HepG2 (cell line): ENCODE measurements around the gene KCNH1. TPM values are rescaled to one million over a fixed set of nuclear protein-coding genes. Genes with fewer than 3 reads are reported as not detected.

ENCODE experiments used
- ATAC-seq: fragments of 200-7000 bp; cut with Tn5 transposase; 3 replicates; pipeline ENCODE4 v1.9.1; 2020; ENCODE audit warnings: mild to moderate bottlenecking, moderate library complexity
- BruUV-seq: library from RNA; stranded (reverse); fragments of 400-500 nt; replicated peaks from 2 replicates; lab custom pipeline; 2021; lab: Mats Ljungman, UMichigan
- CTCF ChIA-PET: fragments of 300-600 bp; formaldehyde crosslinking; extraction: SDS; loops from one replicate; lab custom pipeline; 2021; ENCODE audit warnings: low total read pairs, inconsistent platforms, low intra/inter-chr PET ratio; lab: Yijun Ruan, JAX
- POLR2A ChIA-PET: fragments of 350-600 bp; sonication (Branson Sonifier 250); formaldehyde crosslinking; loops from one replicate; lab custom pipeline; 2020; ENCODE audit warnings: antibody characterized with exemption, inconsistent platforms; lab: Yijun Ruan, JAX
- DNase-seq: peaks from one replicate; pipeline ENCODE4 v3.0.0-alpha.2; 2015; ENCODE audit warnings: low spot score
- FAIRE-seq: peaks from 3 replicates; lab custom pipeline; 2011; peaks lifted over from hg19 to GRCh38; lab: Jason Lieb, UNC
- H2AFZ ChIP-seq: one replicate; pipeline ENCODE4 v1.6.1; 2011; ENCODE audit warnings: low read length, inconsistent platforms
- H3K27ac ChIP-seq: fragments of 300-600 bp; 3 replicates; pipeline ENCODE4 v1.8.0; 2011; ENCODE audit warnings: mixed run types, mild to moderate bottlenecking, mixed read lengths, low read length, inconsistent platforms; ENCODE audit not compliant: insufficient read depth; ENCODE audit errors: extremely low read length
- H3K27me3 ChIP-seq, 2 experiments: fragments of 200-600 bp in 1 of 2; 2 replicates in 1 of 2; 3 replicates in 1 of 2; pipeline versions ENCODE4 v1.6.0 to v1.8.0; 2011; ENCODE audit warnings: low read length in 2 of 2, mild to moderate bottlenecking in 2 of 2, moderate library complexity in 2 of 2, inconsistent platforms in 1 of 2; ENCODE audit not compliant: insufficient read depth in 2 of 2, control insufficient read depth in 1 of 2
- H3K36me3 ChIP-seq, 2 experiments: fragments of 200-600 bp in 1 of 2; replicated peaks in 1 of 2; 2 replicates in 1 of 2; 3 replicates in 1 of 2; pipeline versions ENCODE4 v1.5.1 to v1.8.0; 2011; ENCODE audit warnings: low read length in 2 of 2, inconsistent platforms in 1 of 2; ENCODE audit not compliant: insufficient read depth in 2 of 2, control insufficient read depth in 1 of 2
- H3K4me1 ChIP-seq: 2 replicates; pipeline ENCODE4 v1.5.1; 2012; ENCODE audit warnings: low read length, inconsistent platforms; ENCODE audit not compliant: insufficient read depth
- H3K4me2 ChIP-seq: 2 replicates; pipeline ENCODE4 v1.6.0; 2011; ENCODE audit warnings: low read depth, low read length, inconsistent platforms
- H3K4me3 ChIP-seq, 3 experiments: fragments of 200-600 bp in 1 of 3; sonication (generic), shearing (Covaris generic) in 1 of 3; replicated peaks in 1 of 3; 2 replicates each; pipeline ENCODE4 v1.5.1; 2011 to 2016; ENCODE audit warnings: low read length in 3 of 3, inconsistent platforms in 2 of 3, low read depth in 2 of 3, mild to moderate bottlenecking in 2 of 3, control low read depth in 1 of 3, mixed read lengths in 1 of 3; ENCODE audit not compliant: insufficient read depth in 1 of 3
- H3K79me2 ChIP-seq: one replicate; pipeline ENCODE4 v1.6.1; 2011; ENCODE audit warnings: low read length, inconsistent platforms; ENCODE audit not compliant: insufficient read depth
- H3K9ac ChIP-seq: 2 replicates; pipeline ENCODE4 v1.6.0; 2011; ENCODE audit warnings: mild to moderate bottlenecking, low read depth, low read length, inconsistent platforms; ENCODE audit not compliant: insufficient read depth
- H3K9me3 ChIP-seq: 2 replicates; pipeline ENCODE4 v1.5.1; 2012; ENCODE audit warnings: mild to moderate bottlenecking, low read length
- H4K20me1 ChIP-seq: 2 replicates; pipeline ENCODE4 v1.6.0; 2011; ENCODE audit warnings: inconsistent platforms, mild to moderate bottlenecking, low read length, moderate library complexity; ENCODE audit not compliant: insufficient read depth
- ERF ChIP-seq: IDR thresholded peaks from 2 replicates; pipeline ENCODE4 v1.6.1; 2018; ENCODE audit warnings: missing biosample characterization, missing genetic modification reagents
- FOXJ3 ChIP-seq: sonication (generic); formaldehyde crosslinking; IDR thresholded peaks from 2 replicates; pipeline ENCODE4 v1.4.0; 2020; ENCODE audit warnings: missing genetic modification reagents, mild to moderate bottlenecking, borderline replicate concordance
- IKZF1 ChIP-seq: fragments of 450-650 bp; IDR thresholded peaks from 2 replicates; pipeline ENCODE4 v1.7.1; 2016
- ISL2 ChIP-seq: sonication (generic); formaldehyde crosslinking; IDR thresholded peaks from 2 replicates; pipeline ENCODE4 v1.5.0; 2020; ENCODE audit warnings: missing genetic modification reagents
- PBX2 ChIP-seq: IDR thresholded peaks from 2 replicates; pipeline ENCODE4 v1.6.1; 2016; ENCODE audit warnings: control low read depth
- RARG ChIP-seq: sonication (generic); formaldehyde crosslinking; IDR thresholded peaks from 2 replicates; pipeline ENCODE4 v1.4.0; 2020; ENCODE audit warnings: low read depth, mild to moderate bottlenecking, missing genetic modification reagents
- SUZ12 ChIP-seq: fragments of 150-350 bp; IDR thresholded peaks from 2 replicates; pipeline ENCODE4 v1.6.1; 2014; ENCODE audit warnings: low read depth, low read length
- ZMYM3 ChIP-seq: sonication (generic); formaldehyde crosslinking; IDR thresholded peaks from 2 replicates; pipeline ENCODE4 v1.5.1; 2020; ENCODE audit warnings: mild to moderate bottlenecking, missing genetic modification reagents
- ZNF24 ChIP-seq: fragments of 450-650 bp; IDR thresholded peaks from 2 replicates; pipeline ENCODE4 v1.6.1; 2017; ENCODE audit warnings: antibody characterized with exemption, mild to moderate bottlenecking
- ZNF780A ChIP-seq: sonication (generic); formaldehyde crosslinking; IDR thresholded peaks from 2 replicates; pipeline ENCODE4 v1.8.0; 2022; ENCODE audit warnings: mild to moderate bottlenecking, missing genetic modification reagents, moderate library complexity
- WGBS: methylation state at CpG from one replicate; pipeline ENCODE4 v1.1.6; 2017; ENCODE audit warnings: low lambda C conversion rate; 5-methylcytosine and 5-hydroxymethylcytosine counted together
- in situ Hi-C: cut with HindIII; loops from 2 replicates; pipeline ENCODE4 v1.10.0; 2017; ENCODE audit warnings: low pct_unique_long_range_greater_than_20kb; ENCODE audit not compliant: extremely low pct_ligation_motif_present
- intact Hi-C: fragments of 100-400 bp; cut with micrococcal nuclease; formaldehyde crosslinking; loops from one replicate; pipeline ENCODE4 v1.10.0; 2022; ENCODE audit not compliant: unreplicated experiment
- polyA plus RNA-seq, 8 experiments: library from polyadenylated mRNA; depleted of rRNA in 3 of 8; stranded (reverse) in 7 of 8; unstranded in 1 of 8; fragments of >200 nt; fragmentation: Illumina TruSeq in 4 of 8; extraction: Trizol in 4 of 8; gene quantifications; 2 replicates each; pipeline versions ENCODE4 v1.2.1 to v1.2.3, GENCODE V29; 2011 to 2016; ENCODE audit warnings: low read depth in 4 of 8, missing spikeins in 1 of 8, mixed read lengths in 1 of 8; ENCODE audit not compliant: insufficient read depth in 1 of 8
- total RNA-seq, 5 experiments: library from RNA; depleted of rRNA; stranded (reverse); fragments of >200 nt; fragmentation: Illumina TruSeq; extraction: Trizol; gene quantifications; 2 replicates each; pipeline ENCODE4 v1.2.3, GENCODE V29; 2016; ENCODE audit warnings: low read depth in 1 of 5
- TF ChIP-seq, protein P1 (sequence below): sonication (generic); formaldehyde crosslinking; conservative IDR thresholded peaks from 2 replicates; pipeline ENCODE4 v1.4.0; 2020; ENCODE audit warnings: missing genetic modification reagents
- TF ChIP-seq, protein P2 (sequence below): IDR thresholded peaks from 2 replicates; pipeline ENCODE4 v1.4.0; 2020; ENCODE audit warnings: mild to moderate bottlenecking, missing genetic modification reagents
- TF ChIP-seq, protein P3 (sequence below): sonication (generic); formaldehyde crosslinking; IDR thresholded peaks from 2 replicates; pipeline ENCODE4 v1.4.0; 2020; ENCODE audit warnings: missing genetic modification reagents
- TF ChIP-seq, protein P4 (sequence below): fragments of 450-650 bp; IDR thresholded peaks from 2 replicates; pipeline ENCODE4 v1.6.1; 2017; ENCODE audit warnings: mild to moderate bottlenecking

Gene KCNH1
- total and polyA plus RNA-seq, 2 of the 13 experiments (the other 11 are each of a cell fraction or from before 2014, with no cell fraction given): not detected

- TF ChIP-seq, protein P1, sequence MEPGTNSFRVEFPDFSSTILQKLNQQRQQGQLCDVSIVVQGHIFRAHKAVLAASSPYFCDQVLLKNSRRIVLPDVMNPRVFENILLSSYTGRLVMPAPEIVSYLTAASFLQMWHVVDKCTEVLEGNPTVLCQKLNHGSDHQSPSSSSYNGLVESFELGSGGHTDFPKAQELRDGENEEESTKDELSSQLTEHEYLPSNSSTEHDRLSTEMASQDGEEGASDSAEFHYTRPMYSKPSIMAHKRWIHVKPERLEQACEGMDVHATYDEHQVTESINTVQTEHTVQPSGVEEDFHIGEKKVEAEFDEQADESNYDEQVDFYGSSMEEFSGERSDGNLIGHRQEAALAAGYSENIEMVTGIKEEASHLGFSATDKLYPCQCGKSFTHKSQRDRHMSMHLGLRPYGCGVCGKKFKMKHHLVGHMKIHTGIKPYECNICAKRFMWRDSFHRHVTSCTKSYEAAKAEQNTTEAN: no peak
- TF ChIP-seq SUZ12: no peak
- TF ChIP-seq, protein P2, sequence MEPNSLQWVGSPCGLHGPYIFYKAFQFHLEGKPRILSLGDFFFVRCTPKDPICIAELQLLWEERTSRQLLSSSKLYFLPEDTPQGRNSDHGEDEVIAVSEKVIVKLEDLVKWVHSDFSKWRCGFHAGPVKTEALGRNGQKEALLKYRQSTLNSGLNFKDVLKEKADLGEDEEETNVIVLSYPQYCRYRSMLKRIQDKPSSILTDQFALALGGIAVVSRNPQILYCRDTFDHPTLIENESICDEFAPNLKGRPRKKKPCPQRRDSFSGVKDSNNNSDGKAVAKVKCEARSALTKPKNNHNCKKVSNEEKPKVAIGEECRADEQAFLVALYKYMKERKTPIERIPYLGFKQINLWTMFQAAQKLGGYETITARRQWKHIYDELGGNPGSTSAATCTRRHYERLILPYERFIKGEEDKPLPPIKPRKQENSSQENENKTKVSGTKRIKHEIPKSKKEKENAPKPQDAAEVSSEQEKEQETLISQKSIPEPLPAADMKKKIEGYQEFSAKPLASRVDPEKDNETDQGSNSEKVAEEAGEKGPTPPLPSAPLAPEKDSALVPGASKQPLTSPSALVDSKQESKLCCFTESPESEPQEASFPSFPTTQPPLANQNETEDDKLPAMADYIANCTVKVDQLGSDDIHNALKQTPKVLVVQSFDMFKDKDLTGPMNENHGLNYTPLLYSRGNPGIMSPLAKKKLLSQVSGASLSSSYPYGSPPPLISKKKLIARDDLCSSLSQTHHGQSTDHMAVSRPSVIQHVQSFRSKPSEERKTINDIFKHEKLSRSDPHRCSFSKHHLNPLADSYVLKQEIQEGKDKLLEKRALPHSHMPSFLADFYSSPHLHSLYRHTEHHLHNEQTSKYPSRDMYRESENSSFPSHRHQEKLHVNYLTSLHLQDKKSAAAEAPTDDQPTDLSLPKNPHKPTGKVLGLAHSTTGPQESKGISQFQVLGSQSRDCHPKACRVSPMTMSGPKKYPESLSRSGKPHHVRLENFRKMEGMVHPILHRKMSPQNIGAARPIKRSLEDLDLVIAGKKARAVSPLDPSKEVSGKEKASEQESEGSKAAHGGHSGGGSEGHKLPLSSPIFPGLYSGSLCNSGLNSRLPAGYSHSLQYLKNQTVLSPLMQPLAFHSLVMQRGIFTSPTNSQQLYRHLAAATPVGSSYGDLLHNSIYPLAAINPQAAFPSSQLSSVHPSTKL: no peak
- TF ChIP-seq, all 625 proteins: peak for 0
Observed at GRCh38 chr1:210786546-210786945, 347.4 kb downstream of the KCNH1 start (continued).

GRCh38 chr1:210783925-210784324, 350.0 kb downstream of the KCNH1 start:
- FAIRE-seq (no peak), ATAC-seq (no peak), DNase-seq (no peak)
- Histone ChIP-seq H3K79me2 (no peaks in the 10 kb centered on the region), H3K9me3 (no peaks in the 10 kb centered on the region), H3K27ac (no peak overlapping the region), H4K20me1 (no peaks in the 10 kb centered on the region), H3K4me3 (no peak overlapping the region), H3K4me2 (no peak overlapping the region), H3K4me1 (no peaks in the 10 kb centered on the region), H3K9ac (no peak overlapping the region), H2AFZ (no peak overlapping the region), H3K36me3 (no peaks in the 10 kb centered on the region), H3K27me3 (no peaks in the 10 kb centered on the region)
- ChIA-PET CTCF (no interaction called here), POLR2A (no interaction called here)
- intact Hi-C loops (no loop called here), in situ Hi-C loops (no loop called here)
- no CpG with 5 or more reads among the region's 1 CpG for WGBS
- BruUV-seq: no TSS peak
- TF ChIP-seq ISL2 (CRISPR knock-in tag): no peak
- no peak for TF ChIP-seq PBX2 (CRISPR knock-in tag)
- no peak for TF ChIP-seq ERF (CRISPR knock-in tag)
- TF ChIP-seq IKZF1: no peak
- no peak for TF ChIP-seq RARG (CRISPR knock-in tag)
- TF ChIP-seq ZNF24: no peak
- no peak for TF ChIP-seq FOXJ3 (CRISPR knock-in tag)
- no peak for TF ChIP-seq ZNF780A (CRISPR knock-in tag)
- TF ChIP-seq, protein P3, sequence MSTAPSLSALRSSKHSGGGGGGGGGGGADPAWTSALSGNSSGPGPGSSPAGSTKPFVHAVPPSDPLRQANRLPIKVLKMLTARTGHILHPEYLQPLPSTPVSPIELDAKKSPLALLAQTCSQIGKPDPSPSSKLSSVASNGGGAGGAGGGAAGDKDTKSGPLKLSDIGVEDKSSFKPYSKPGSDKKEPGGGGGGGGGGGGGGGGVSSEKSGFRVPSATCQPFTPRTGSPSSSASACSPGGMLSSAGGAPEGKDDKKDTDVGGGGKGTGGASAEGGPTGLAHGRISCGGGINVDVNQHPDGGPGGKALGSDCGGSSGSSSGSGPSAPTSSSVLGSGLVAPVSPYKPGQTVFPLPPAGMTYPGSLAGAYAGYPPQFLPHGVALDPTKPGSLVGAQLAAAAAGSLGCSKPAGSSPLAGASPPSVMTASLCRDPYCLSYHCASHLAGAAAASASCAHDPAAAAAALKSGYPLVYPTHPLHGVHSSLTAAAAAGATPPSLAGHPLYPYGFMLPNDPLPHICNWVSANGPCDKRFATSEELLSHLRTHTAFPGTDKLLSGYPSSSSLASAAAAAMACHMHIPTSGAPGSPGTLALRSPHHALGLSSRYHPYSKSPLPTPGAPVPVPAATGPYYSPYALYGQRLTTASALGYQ (CRISPR knock-in tag): no peak
- TF ChIP-seq, protein P4, sequence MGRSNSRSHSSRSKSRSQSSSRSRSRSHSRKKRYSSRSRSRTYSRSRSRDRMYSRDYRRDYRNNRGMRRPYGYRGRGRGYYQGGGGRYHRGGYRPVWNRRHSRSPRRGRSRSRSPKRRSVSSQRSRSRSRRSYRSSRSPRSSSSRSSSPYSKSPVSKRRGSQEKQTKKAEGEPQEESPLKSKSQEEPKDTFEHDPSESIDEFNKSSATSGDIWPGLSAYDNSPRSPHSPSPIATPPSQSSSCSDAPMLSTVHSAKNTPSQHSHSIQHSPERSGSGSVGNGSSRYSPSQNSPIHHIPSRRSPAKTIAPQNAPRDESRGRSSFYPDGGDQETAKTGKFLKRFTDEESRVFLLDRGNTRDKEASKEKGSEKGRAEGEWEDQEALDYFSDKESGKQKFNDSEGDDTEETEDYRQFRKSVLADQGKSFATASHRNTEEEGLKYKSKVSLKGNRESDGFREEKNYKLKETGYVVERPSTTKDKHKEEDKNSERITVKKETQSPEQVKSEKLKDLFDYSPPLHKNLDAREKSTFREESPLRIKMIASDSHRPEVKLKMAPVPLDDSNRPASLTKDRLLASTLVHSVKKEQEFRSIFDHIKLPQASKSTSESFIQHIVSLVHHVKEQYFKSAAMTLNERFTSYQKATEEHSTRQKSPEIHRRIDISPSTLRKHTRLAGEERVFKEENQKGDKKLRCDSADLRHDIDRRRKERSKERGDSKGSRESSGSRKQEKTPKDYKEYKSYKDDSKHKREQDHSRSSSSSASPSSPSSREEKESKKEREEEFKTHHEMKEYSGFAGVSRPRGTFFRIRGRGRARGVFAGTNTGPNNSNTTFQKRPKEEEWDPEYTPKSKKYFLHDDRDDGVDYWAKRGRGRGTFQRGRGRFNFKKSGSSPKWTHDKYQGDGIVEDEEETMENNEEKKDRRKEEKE: no peak
- TF ChIP-seq ZMYM3 (CRISPR knock-in tag): no peak
